Right lobe of liver (tissue), 6 donors: Measurements from ENCODE around the gene ACO1. TPM values are rescaled to one million over a fixed set of nuclear protein-coding genes. Genes with fewer than 3 reads are reported as not detected.
A peak's percentile ranks its signal among the peaks of the same experiment; 100 is the strongest.
"Not testable (repeated sequence)": the region's sequence is repeated elsewhere in the genome, so short reads cannot be mapped to it uniquely, and the experiment has no call there.

Experiments used
- ATAC-seq, 4 donors: fragments of 200-7000 bp; cut with Tn5 transposase; one replicate each; pipeline ENCODE4 v1.9.1; 2020; ENCODE audit warnings: mild to moderate bottlenecking in 4 of 4, moderate library complexity in 4 of 4
- DNase-seq, 3 donors: peaks; one replicate each; pipeline ENCODE4 v3.0.0-alpha.2; 2020
- H3K27ac ChIP-seq, 3 donors: fragments of 200-600 bp; one replicate each; pipeline ENCODE4 v1.8.0; 2022
- H3K27me3 ChIP-seq, 2 donors: fragments of 200-600 bp; one replicate each; pipeline ENCODE4 v1.8.0; 2022
- H3K36me3 ChIP-seq, 4 donors: fragments of 200-600 bp; sonication (generic) in 1 of 4; one replicate each; pipeline versions ENCODE4 v1.5.1 to v1.8.0; 2017 to 2022; ENCODE audit warnings: control low read depth in 1 of 4
- H3K4me1 ChIP-seq, 4 donors: fragments of 200-600 bp; sonication (generic) in 1 of 4; one replicate each; pipeline versions ENCODE4 v1.5.1 to v1.8.0; 2017 to 2022; ENCODE audit warnings: control low read depth in 1 of 4
- H3K4me3 ChIP-seq, 3 donors: fragments of 200-600 bp; one replicate each; pipeline ENCODE4 v1.8.0; 2022
- H3K9me3 ChIP-seq, 4 donors: fragments of 200-600 bp; sonication (generic) in 1 of 4; one replicate each; pipeline versions ENCODE4 v1.5.1 to v1.8.0; 2017 to 2022; ENCODE audit warnings: control low read depth in 1 of 4
- CTCF ChIP-seq, 4 donors: fragments of 200-600 bp in 3 of 4; fragments of 450-650 bp in 1 of 4; IDR thresholded peaks; one replicate each; pipeline versions ENCODE4 v1.5.1 to v1.8.0; 2016 to 2022; ENCODE audit warnings: antibody characterized with exemption in 4 of 4, mild to moderate bottlenecking in 2 of 4
- POLR2A ChIP-seq: fragments of 450-650 bp; IDR thresholded peaks from one replicate; pipeline ENCODE4 v1.6.1; 2017; ENCODE audit warnings: antibody characterized with exemption, mild to moderate bottlenecking
- WGBS: methylation state at CpG from one replicate; pipeline ENCODE4 v1.1.6; 2018; ENCODE audit warnings: low coverage, low lambda C conversion rate; ENCODE audit not compliant: insufficient coverage; ENCODE audit errors: missing lambda C conversion rate; 5-methylcytosine and 5-hydroxymethylcytosine counted together
- intact Hi-C, 2 donors: fragments of 100-400 bp; cut with DNase I; formaldehyde crosslinking; loops; one replicate each; pipeline versions ENCODE4 v1.11.2 to v1.14.1; 2022
- total RNA-seq, 6 experiments: library from RNA; depleted of rRNA in 2 of 6; stranded (reverse); fragments of >200 nt in 2 of 6; fragmentation: NEBNext Ultra II Directional in 3 of 6; extraction: Animal tissue kit (Norgen Biotek cat#: 25700) in 3 of 6; gene quantifications; one replicate each; pipeline versions ENCODE4 v1.1.0 to v1.2.4, GENCODE V29; 2016 to 2023
- donor health status: DM: no; HTN: yes; CAD: no.
- donor health status: DM: no; HTN: no; CAD: no.
- donor health status: DM: no; HTN: no; CAD: no.
- donor health status: DM: no; HTN: yes; CAD: no.
- donor health status: DM: no; HTN: yes; CAD: no.

Gene ACO1
- total RNA-seq, 6 experiments from 2014 or later, result 75.4 to 108 (median 98.1) TPM

GRCh38 chr9:32349013-32349412, 35.4 kb upstream of the ACO1 start:
- intact Hi-C loops, result no loop called here
- Histone ChIP-seq H3K4me1 (no peaks in the 10 kb centered on the region), H3K9me3 (no peaks in the 10 kb centered on the region), H3K4me3 (no peak overlapping the region), H3K36me3 (no peaks in the 10 kb centered on the region), H3K27ac (no peak overlapping the region), H3K27me3 (no peaks in the 10 kb centered on the region)
- no peak for ATAC-seq
- TF ChIP-seq POLR2A, result no peak
- TF ChIP-seq CTCF (IDR thresholded peaks at IDR 0.05), result no peak
- 87% methylated on average over 3 of the region's 3 CpGs for WGBS
- no peak for DNase-seq

GRCh38 chr9:32350682-32351081, 33.8 kb upstream of the ACO1 start:
- intact Hi-C loops, result no loop called here
- no peaks in the 10 kb centered on the region for H3K9me3 ChIP-seq
- TF ChIP-seq POLR2A (no peak), CTCF (IDR thresholded peaks at IDR 0.05) (peak; percentile 36 to 46 (median 44))
- no peaks in the 10 kb centered on the region for H3K36me3 ChIP-seq
- H3K27me3 ChIP-seq, result no peaks in the 10 kb centered on the region
- DNase-seq (no peak), ATAC-seq (peak in 1 of 4 donors; percentile 37)
- no peak overlapping the region for H3K4me3 ChIP-seq
- no peak overlapping the region for H3K27ac ChIP-seq
- H3K4me1 ChIP-seq, result no peaks in the 10 kb centered on the region

- DNase-seq (no peak), ATAC-seq (no peak)
- H3K9me3 ChIP-seq, result no peaks in the 10 kb centered on the region
- WGBS, result 70% methylated on average over 3 of the region's 3 CpGs
- intact Hi-C loops, result no loop called here
- TF ChIP-seq CTCF (IDR thresholded peaks at IDR 0.05), result no peak
- no peak for TF ChIP-seq POLR2A
- H3K36me3 ChIP-seq, result no peaks in the 10 kb centered on the region
- no peak overlapping the region for H3K27ac ChIP-seq
- H3K27me3 ChIP-seq, result no peaks in the 10 kb centered on the region
- no peaks in the 10 kb centered on the region for H3K4me1 ChIP-seq
- H3K4me3 ChIP-seq, result no peak overlapping the region
These were observed 32.6 kb upstream of the ACO1 start for GRCh38 chr9:32351845-32352244.

GRCh38 chr9:32353476-32353875, 31.0 kb upstream of the ACO1 start:
- intact Hi-C loops, ATAC-seq: not testable (repeated sequence)

GRCh38 chr9:32359452-32359851, 25.0 kb upstream of the ACO1 start:
- no peaks in the 10 kb centered on the region for H3K27me3 ChIP-seq
- no peaks in the 10 kb centered on the region for H3K4me1 ChIP-seq
- H3K9me3 ChIP-seq, result no peaks in the 10 kb centered on the region
- intact Hi-C loops, result no loop called here
- H3K27ac ChIP-seq, result no peak overlapping the region
- no peak overlapping the region for H3K4me3 ChIP-seq
- DNase-seq (no peak), ATAC-seq (no peak)
- 69% methylated on average over 4 of the region's 4 CpGs for WGBS
- no peak for TF ChIP-seq CTCF (IDR thresholded peaks at IDR 0.05)
- TF ChIP-seq POLR2A, result no peak
- no peaks in the 10 kb centered on the region for H3K36me3 ChIP-seq

More at GRCh38 chr9:32353476-32353875, 31.0 kb upstream of the ACO1 start:
- WGBS, result 93% methylated on average over 1 of the region's 3 CpGs
- not testable (repeated sequence) for DNase-seq, H3K27ac ChIP-seq, H3K27me3 ChIP-seq, H3K9me3 ChIP-seq, H3K4me3 ChIP-seq, H3K36me3 ChIP-seq, H3K4me1 ChIP-seq
